Kasumi-1 (cell line): ENCODE data around the gene LIPI.
"Not testable (repeated sequence)": the region's sequence is repeated elsewhere in the genome, so short reads cannot be mapped to it uniquely, and the experiment has no call there.

Source experiments
- DNase-seq, 2 experiments: peaks; one replicate each; lab custom pipeline; 2025; lab: John Stamatoyannopoulos, UW

Gene LIPI

GRCh38 chr21:14210738-14211137 is at the start of gene LIPI:
LIPI (minus strand) TSS chr21:14210955; CDS start chr21:14210845, 110 bp downstream.
- no peak for DNase-seq

GRCh38 chr21:14260174-14260764 is 49.5 kb upstream of the LIPI start:
- no peak for DNase-seq

- DNase-seq: peak; percentile 67 to 78
Measured at GRCh38 chr21:14259747-14260146, 49.0 kb upstream of the LIPI start.

- DNase-seq: no peak
Measured at GRCh38 chr21:14251336-14251735, 40.6 kb upstream of the LIPI start.

GRCh38 chr21:14245711-14246110 is 35.0 kb upstream of the LIPI start:
- DNase-seq: peak; percentile 13 to 39

- peak in 1 of 2 experiments; percentile 10 for DNase-seq
Measured at GRCh38 chr21:14244911-14245310, 34.2 kb upstream of the LIPI start.

GRCh38 chr21:14243874-14244273 is 33.1 kb upstream of the LIPI start:
- no peak for DNase-seq

GRCh38 chr21:14243461-14243860 is 32.7 kb upstream of the LIPI start:
- DNase-seq: no peak

- DNase-seq: no peak
Measured at GRCh38 chr21:14241297-14241696, 30.5 kb upstream of the LIPI start.

- DNase-seq: peak; percentile 45 to 66
Measured at GRCh38 chr21:14239281-14239680, 28.5 kb upstream of the LIPI start.

GRCh38 chr21:14236180-14236579 is 25.4 kb upstream of the LIPI start:
- no peak for DNase-seq

GRCh38 chr21:14235101-14235500 is 24.3 kb upstream of the LIPI start:
- no peak for DNase-seq

GRCh38 chr21:14229399-14229798 is 18.6 kb upstream of the LIPI start:
- DNase-seq: no peak

- no peak for DNase-seq
Measured at GRCh38 chr21:14223365-14223764, 12.6 kb upstream of the LIPI start.

GRCh38 chr21:14215971-14216641 is 5.4 kb upstream of the LIPI start, which contains the start of gene RBM11:
RBM11 (plus strand) TSS chr21:14216157; CDS start chr21:14216187, 30 bp downstream.
- peak; percentile 66 to 75 for DNase-seq

GRCh38 chr21:14213164-14213563 is 2.4 kb upstream of the LIPI start:
- DNase-seq: no peak

GRCh38 chr21:14206222-14206621 is 4.5 kb downstream of the LIPI start:
- DNase-seq: no peak

- DNase-seq: not testable (repeated sequence)
Measured at GRCh38 chr21:14166463-14167223, 44.1 kb downstream of the LIPI start.

GRCh38 chr21:14143999-14144398 is 66.8 kb downstream of the LIPI start:
- DNase-seq: no peak

GRCh38 chr21:14124266-14124665 is 86.5 kb downstream of the LIPI start:
- no peak for DNase-seq

GRCh38 chr21:14121719-14122118 is 89.0 kb downstream of the LIPI start:
- DNase-seq: peak; percentile 30 to 36

GRCh38 chr21:14120091-14120734 is 90.5 kb downstream of the LIPI start:
- peak; percentile 17 to 25 for DNase-seq
